Endothelial cell (in vitro differentiated cells): ENCODE measurements around the gene GPR139. TPM values are rescaled to one million over a fixed set of nuclear protein-coding genes. Genes with fewer than 3 reads are reported as not detected.

ENCODE experiments used
- DNase-seq: peaks from one replicate; pipeline ENCODE4 v3.0.0; 2021; ENCODE audit warnings: low spot score
- H3K27ac Mint-ChIP-seq: one replicate; pipeline ENCODE4 v1.8.0; 2021; ENCODE audit warnings: mixed read lengths, inconsistent platforms; ENCODE audit not compliant: unreplicated experiment
- H3K27me3 Mint-ChIP-seq: one replicate; pipeline ENCODE4 v1.8.0; 2021; ENCODE audit warnings: mild to moderate bottlenecking, moderate library complexity, mixed read lengths, inconsistent platforms; ENCODE audit not compliant: unreplicated experiment
- H3K36me3 Mint-ChIP-seq: one replicate; pipeline ENCODE4 v1.8.0; 2021; ENCODE audit warnings: mild to moderate bottlenecking, low read depth, mixed read lengths, inconsistent platforms; ENCODE audit not compliant: unreplicated experiment
- H3K4me1 Mint-ChIP-seq: one replicate; pipeline ENCODE4 v1.8.0; 2021; ENCODE audit warnings: mild to moderate bottlenecking, mixed read lengths, inconsistent platforms; ENCODE audit not compliant: unreplicated experiment
- H3K4me3 Mint-ChIP-seq: one replicate; pipeline ENCODE4 v1.8.0; 2021; ENCODE audit warnings: mild to moderate bottlenecking, mixed read lengths, inconsistent platforms; ENCODE audit not compliant: unreplicated experiment
- H3K9me3 Mint-ChIP-seq: one replicate; pipeline ENCODE4 v1.8.0; 2021; ENCODE audit warnings: mixed read lengths, inconsistent platforms; ENCODE audit not compliant: unreplicated experiment
- CTCF ChIP-seq: fragments of 200-600 bp; sonication (generic); IDR thresholded peaks from one replicate; pipeline ENCODE4 v1.5.0; 2021; ENCODE audit warnings: antibody characterized with exemption; ENCODE audit not compliant: unreplicated experiment
- total RNA-seq: library from RNA; stranded (reverse); fragmentation: NEBNext Ultra II Directional; extraction: Animal tissue kit (Norgen Biotek cat#: 25700); gene quantifications from one replicate; pipeline ENCODE4 v1.2.1, GENCODE V29; 2021; ENCODE audit not compliant: unreplicated experiment

The GPR139 gene
- total RNA-seq, 1 donor from 2014 or later: not detected

- H3K9me3 Mint-ChIP-seq: no peaks in the 10 kb centered on the region
- no peak overlapping the region for H3K27ac Mint-ChIP-seq
- no peak for TF ChIP-seq CTCF
- peak overlapping the region; percentile 60 for H3K4me3 Mint-ChIP-seq
- peaks cover 12% of the 10 kb centered on the region for H3K27me3 Mint-ChIP-seq
- H3K36me3 Mint-ChIP-seq: no peaks in the 10 kb centered on the region
- peak; percentile 5 for DNase-seq
- H3K4me1 Mint-ChIP-seq: peaks cover 4% of the 10 kb centered on the region
Measured at GRCh38 chr16:20074099-20074991, 655 bp upstream of the GPR139 start.

DNA sequence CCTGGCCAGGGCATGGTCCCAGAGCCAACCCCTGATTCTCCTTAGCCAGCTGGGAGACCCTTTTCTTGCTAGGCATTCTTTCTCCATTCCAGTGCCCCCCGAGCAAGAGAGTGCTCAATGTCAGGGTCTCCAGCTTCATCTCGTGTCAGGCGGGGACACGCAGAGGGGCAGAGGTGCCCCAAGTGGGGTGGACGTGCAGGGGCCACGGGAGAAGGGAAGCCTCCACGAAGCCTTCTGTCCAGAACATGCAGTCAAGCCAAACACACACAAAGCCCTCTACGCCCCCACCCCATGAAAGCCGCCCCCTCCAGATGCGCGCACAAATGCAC is 852 bp downstream of the GPR139 start:
- Mint-ChIP-seq H3K4me1 (peaks cover 4% of the 10 kb centered on the region), H3K4me3 (peak overlapping the region; percentile 76), H3K36me3 (no peaks in the 10 kb centered on the region), H3K27ac (no peak overlapping the region), H3K9me3 (no peaks in the 10 kb centered on the region), H3K27me3 (peaks cover 12% of the 10 kb centered on the region)
- no peak for DNase-seq
- TF ChIP-seq CTCF: no peak

GRCh38 chr16:20072146-20072873 is 1.4 kb downstream of the GPR139 start:
- no peak for DNase-seq
- Mint-ChIP-seq H3K4me3 (peak overlapping the region; percentile 23), H3K4me1 (peaks cover 4% of the 10 kb centered on the region), H3K36me3 (no peaks in the 10 kb centered on the region), H3K9me3 (no peaks in the 10 kb centered on the region), H3K27ac (no peak overlapping the region), H3K27me3 (peaks cover 12% of the 10 kb centered on the region)
- TF ChIP-seq CTCF: no peak

DNA sequence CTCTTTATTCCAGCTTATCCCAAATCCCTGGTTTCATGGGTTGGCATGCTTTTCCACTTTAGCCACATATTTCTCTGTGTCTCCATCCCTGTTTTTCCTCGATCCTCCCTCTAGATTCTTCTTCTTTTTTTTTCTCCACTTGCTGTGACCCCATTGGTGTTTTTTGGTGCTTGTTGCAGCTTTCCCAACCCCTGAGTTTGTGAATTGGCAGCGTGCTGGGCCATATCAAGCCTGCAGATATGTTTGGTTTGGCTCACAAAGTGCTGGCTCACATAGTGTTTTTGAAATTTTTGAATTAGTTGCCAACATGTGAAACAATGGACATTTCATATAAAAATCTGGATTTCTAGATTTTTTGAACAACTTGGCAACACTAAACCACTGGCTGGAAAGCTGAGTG is 8.8 kb downstream of the GPR139 start:
- H3K27ac Mint-ChIP-seq: no peak overlapping the region
- no peak overlapping the region for H3K4me3 Mint-ChIP-seq
- H3K4me1 Mint-ChIP-seq: no peaks in the 10 kb centered on the region
- no peak for DNase-seq
- H3K9me3 Mint-ChIP-seq: no peaks in the 10 kb centered on the region
- peaks cover 4% of the 10 kb centered on the region for H3K27me3 Mint-ChIP-seq
- no peaks in the 10 kb centered on the region for H3K36me3 Mint-ChIP-seq
- TF ChIP-seq CTCF: no peak

DNA sequence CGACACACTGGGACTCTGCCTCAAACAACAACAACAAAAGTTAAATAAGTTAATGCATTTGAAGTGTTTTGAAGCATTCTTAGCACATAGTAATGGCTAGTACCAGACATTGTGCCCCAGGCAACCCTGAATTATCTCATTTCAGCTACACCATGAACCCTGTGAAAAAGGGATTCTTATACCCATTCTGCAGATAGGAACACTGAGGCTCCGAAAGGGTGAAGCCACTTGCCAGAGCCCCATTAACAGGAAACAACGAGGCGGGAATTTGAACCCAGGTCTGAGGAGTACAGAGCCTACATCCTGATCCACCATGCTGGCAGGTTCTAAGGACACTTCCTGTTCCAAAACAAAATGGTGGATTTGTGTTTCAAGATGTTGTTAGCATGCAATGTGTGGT is 9.2 kb downstream of the GPR139 start:
- TF ChIP-seq CTCF: no peak
- peaks cover 4% of the 10 kb centered on the region for H3K27me3 Mint-ChIP-seq
- H3K9me3 Mint-ChIP-seq: no peaks in the 10 kb centered on the region
- H3K27ac Mint-ChIP-seq: no peak overlapping the region
- no peak overlapping the region for H3K4me3 Mint-ChIP-seq
- no peaks in the 10 kb centered on the region for H3K36me3 Mint-ChIP-seq
- no peaks in the 10 kb centered on the region for H3K4me1 Mint-ChIP-seq
- DNase-seq: no peak
